ENCODE data around the gene RBSN. TPM values are rescaled to one million over a fixed set of nuclear protein-coding genes. Genes with fewer than 3 reads are reported as not detected.

Gene RBSN
- total RNA-seq, 1 donor from 2014 or later = 17.7 TPM

DNA sequence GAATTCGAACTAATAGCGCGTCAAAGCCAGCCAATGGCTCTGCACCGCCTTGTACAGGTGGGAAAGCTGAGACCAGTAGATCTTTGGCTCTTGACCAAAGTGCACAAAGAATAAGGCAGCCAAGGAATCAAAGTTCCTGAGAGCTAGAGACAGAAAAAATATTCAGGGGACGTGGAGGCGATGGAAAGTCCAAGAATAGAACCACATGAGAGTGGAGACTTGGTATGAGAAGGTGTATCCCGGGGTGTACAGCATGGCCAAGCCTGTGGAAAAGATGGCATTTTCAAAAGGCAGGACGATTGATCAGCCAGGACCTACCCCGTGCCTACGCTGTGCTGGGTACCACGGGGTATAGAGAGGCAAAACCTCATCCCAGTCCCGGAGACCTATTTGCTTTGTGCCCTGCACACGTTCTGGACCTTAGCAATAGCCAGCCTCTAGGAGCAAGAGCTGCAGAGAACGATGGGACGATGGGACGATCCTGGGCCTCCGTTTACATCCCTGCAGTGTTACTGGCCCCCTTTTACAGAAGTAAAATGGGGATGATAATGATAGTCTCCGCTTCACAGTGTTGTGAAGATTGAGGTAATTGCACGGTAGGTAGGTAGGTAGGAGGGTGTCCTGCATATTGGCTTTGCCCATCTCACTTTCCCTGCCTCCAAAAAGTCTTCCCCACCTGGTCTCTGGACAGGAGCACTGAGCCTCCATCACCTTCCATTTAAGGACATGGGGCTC, 583 bp upstream of the RBSN start:
- DNase-seq (ENCODE audit: low read depth in 2 of 2) = peak in 1 of 2 donors; percentile 15

DNA sequence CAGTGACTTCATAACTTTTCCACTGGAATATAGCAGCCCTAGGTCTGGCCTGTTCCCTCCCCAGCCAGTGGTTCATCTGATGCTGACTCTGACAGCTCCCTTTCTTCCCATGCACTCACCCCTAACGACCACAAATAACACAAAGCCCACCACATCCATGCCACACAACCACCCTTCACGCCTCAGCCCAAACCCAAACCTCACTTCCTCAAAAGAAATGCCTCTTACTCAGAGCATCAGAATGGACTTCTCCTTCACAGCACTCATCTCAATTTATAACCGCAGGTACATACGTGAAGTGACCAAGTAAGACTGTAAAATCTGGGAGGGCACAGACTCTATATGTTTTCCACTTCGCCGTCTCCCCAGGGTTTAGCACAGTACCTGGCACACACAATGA, 1.1 kb downstream of the RBSN start:
- DNase-seq (ENCODE audit: low read depth in 2 of 2) = no peak

- no peak for DNase-seq (ENCODE audit: low read depth in 2 of 2)
These were observed 2.9 kb downstream of the RBSN start for GRCh38 chr3:15096046-15096445.

- no peak for DNase-seq (ENCODE audit: low read depth in 2 of 2)
These were observed 4.6 kb downstream of the RBSN start for GRCh38 chr3:15094187-15094875.

DNA sequence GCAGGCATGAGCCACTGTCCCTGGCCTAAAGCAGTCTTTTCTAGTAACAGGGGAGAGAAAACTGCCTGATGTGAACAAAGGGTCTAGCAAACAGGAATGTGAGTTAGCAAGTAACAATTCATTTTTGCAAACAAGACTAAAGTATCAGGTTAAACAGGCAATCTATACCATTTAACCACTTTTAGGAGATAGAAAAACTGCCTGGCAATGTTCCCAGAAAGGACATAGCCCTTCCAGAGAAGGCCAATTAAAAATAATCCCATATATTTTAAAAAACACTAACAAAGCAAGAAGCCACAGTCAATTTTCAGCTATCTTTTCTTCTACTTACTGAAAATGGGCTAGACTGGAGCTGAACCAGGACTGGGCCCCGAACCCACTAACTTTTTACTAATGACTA, 6.3 kb downstream of the RBSN start:
- no peak for DNase-seq (ENCODE audit: low read depth in 2 of 2)

GRCh38 chr3:15091575-15091974, 7.4 kb downstream of the RBSN start:
- no peak for DNase-seq (ENCODE audit: low read depth in 2 of 2)

- DNase-seq (ENCODE audit: low read depth in 2 of 2) = no peak
These were observed 9.7 kb downstream of the RBSN start for GRCh38 chr3:15089201-15089600.

- no peak for DNase-seq (ENCODE audit: low read depth in 2 of 2)
These were observed 12.2 kb downstream of the RBSN start for GRCh38 chr3:15086699-15087098.

GRCh38 chr3:15086263-15086662, 12.7 kb downstream of the RBSN start:
- no peak for DNase-seq (ENCODE audit: low read depth in 2 of 2)

GRCh38 chr3:15083252-15083651, 15.7 kb downstream of the RBSN start:
- no peak for DNase-seq (ENCODE audit: low read depth in 2 of 2)

GRCh38 chr3:15081960-15082664, 16.8 kb downstream of the RBSN start:
- no peak for DNase-seq (ENCODE audit: low read depth in 2 of 2)

DNA sequence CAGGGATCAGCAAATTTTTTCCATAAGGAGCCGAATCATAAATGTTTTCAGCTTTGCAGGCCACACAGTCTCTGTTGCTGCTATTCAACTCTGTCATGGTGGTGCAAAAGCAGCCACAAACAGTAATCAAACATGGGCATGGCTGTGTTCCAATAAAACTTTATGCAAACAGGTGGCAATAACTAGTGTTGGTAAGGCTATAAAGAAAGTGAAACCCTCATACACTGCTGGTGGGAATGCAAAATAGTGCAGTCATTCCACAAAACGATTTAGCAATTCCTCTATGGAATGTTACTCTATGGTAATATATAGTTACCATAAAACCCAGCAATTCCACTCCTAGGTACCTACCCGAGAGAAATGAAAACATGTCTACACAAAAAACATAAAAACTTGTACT, 19.9 kb downstream of the RBSN start:
- no peak for DNase-seq (ENCODE audit: low read depth in 2 of 2)

DNA sequence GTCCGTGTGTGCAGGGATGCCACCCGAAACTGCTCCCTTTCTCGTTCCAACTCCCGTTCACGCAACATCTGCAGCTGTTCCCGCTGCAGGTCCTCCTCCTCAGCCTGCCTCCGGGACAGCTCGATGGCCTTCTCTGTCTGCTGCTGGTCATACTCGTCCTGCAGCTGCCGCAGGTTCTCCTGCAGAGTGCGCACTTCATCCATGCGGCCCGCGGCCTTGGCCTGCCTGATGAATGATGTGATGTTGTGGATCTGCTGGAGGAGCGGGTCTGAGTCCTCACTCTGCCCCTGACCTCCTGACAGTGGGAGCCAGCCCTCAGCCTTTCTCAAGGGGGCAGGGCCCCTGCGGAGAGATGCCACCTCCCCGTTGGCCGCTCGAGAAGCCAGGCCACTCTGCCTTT, 24.4 kb downstream of the RBSN start:
- DNase-seq (ENCODE audit: low read depth in 2 of 2) = no peak

DNA sequence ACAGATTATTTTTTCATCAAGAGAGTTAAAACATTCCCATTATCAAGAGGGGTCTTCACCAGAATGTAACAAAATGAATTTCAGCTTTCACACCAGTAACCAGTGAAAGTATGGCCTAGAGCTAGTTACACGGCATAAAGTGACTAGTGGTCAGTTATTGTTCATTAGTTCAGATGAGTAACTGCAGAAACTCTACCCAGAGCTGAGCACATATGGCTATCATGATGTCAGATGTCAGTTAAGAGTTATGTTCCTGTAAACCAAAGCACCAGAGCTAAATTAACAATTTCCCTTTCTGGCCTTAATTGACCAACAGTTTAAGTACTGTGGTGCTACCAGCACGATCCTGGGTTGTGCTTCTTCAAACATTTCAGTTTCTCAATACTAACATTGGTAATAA, 27.2 kb downstream of the RBSN start:
- DNase-seq (ENCODE audit: low read depth in 2 of 2) = no peak

DNA sequence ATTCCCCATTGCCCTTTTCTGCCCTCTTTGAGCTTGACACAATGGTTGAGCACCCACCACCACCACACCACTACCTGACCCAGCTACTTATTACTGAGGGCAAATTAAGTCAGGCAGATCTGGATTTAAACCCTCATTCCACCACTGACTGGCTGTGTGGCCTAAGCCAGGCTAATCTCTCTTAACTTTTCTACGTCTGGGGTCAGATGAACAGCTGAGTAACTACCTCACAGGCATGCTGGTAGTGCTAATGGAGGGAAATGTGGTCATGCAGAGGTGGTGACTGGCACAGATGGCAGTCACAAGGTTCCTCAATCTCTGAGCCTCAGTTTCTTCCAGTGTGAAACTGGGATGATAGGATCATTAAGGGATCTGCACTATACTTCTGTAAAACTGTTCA, 29.5 kb downstream of the RBSN start:
- no peak for DNase-seq (ENCODE audit: low read depth in 2 of 2)

- no peak for DNase-seq (ENCODE audit: low read depth in 2 of 2)
These were observed 32.5 kb downstream of the RBSN start for GRCh38 chr3:15066467-15066866.

- DNase-seq (ENCODE audit: low read depth in 2 of 2) = no peak
These were observed 33.4 kb downstream of the RBSN start for GRCh38 chr3:15065550-15066007.

DNA sequence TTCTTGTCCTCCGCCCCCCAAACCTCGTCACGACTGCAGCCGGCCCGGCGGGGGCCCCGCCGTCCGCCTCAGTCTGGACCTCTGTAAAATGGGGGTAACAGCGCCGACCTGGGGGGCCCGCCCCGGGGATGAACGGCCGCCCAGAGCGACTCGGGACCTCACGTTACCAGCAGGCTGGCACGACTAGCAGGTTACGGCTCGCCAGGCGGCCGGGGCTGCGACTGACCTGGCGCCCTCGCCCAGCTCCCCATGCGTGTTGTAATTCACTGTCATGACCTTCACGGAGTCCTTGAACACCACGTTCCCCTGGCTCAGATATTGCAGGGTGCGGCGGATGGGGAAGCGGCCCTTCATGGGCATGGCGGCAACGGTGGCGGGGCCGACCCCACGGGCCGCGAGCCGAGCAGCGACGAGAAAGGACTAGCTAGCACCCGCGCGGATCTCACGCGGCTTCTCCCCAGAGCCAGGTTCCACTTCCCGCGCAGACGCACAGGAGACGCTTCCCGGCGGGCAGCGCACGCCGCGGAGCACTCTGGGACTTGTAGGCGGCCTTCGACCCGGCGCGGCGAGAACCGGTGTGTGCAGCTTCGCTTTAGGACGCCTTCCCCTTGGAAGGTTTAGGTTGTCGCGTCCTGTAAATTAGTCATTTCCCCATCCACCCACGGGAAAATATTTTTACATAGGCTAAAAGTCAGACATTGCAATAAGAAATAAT, 34.0 kb downstream of the RBSN start, which contains the start of gene MRPS25:
Gene MRPS25, minus strand, starts transcription at position 481 of the 715 bp plus-strand sequence. Its CDS starts 121 bp downstream, at position 360.
- peak; percentile 95 to 96 for DNase-seq (ENCODE audit: low read depth in 2 of 2)

DNA sequence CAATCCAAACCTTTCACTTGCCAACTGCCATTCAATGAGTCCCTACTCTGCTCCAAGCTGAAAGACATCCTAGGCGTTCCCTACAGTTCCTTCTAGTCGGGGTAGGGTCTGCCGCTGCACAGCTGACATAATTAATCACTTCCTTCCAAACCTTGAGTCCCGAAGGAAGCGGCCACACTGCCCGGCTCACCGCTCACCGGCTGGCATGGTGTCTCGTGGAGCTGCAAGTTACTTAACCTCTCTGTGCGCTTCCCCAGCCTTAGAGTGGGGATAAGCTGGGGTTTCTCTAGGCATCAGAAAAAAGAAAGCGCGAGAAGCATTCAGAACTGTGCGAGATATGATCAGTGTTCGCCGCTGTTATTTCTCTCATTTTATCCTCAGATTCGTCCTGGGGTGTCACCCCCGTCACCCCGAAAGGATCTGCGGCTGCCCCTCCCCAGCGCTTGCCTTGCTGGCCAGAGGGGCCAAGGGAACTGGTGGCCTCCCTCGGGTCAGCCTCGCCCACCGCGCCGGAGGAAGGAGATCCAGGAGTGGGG, 34.6 kb downstream of the RBSN start:
- peak; percentile 41 to 53 for DNase-seq (ENCODE audit: low read depth in 2 of 2)

DNA sequence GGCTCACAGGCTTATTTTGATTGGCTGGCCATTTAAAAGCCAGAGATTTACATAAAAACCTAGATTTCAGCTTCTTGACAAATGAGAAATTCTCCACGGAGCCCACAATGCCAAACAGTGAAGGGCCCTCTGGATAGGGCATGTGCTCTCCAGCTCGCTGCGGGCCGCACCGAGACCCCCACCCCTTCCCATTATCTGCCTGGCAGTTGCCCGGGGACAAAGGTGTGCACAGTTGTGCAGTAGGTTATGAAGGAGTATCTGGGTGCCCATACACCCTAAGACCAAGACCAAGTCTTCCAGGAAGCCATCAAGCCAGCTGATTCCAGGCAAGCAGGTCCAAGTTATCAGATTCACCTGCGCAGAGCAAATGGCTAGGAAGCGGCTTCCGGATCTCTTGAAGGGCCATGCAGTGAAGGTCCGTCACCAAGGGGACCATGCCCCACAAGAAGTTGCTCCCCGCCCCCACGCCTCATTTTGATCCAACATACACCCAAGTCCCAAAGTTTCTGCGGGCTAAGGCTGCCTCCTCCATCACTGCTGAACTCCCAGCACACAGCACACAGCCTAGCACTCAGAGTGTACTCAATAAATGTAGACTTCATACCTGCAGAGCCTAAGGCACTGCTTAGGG, 35.2 kb downstream of the RBSN start:
- no peak for DNase-seq (ENCODE audit: low read depth in 2 of 2)

DNA sequence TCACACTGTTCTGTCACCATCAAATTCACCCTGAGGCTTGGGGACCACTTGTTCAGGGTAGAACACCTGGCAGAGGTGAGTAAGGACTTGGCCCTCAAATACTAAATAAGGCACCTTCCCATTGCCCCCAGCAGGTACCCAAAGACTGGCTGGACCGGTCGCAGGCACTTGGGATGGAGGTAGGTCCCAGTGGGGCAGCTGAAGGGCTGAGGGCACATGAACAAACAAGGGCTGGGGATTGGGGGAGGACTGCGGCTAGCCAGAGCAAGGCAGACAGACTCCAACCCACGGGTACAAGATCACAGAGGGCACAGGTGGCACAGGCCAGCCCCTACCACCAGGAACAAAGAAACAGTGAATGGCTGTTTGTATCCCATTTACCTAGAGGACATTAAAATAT, 35.7 kb downstream of the RBSN start:
- DNase-seq (ENCODE audit: low read depth in 2 of 2) = no peak

All from lung microvascular endothelial cell (primary cell).